MM.1S (cell line): ENCODE measurements around the gene GTF2H4.

Experiments used
- CTCF ChIP-seq: fragments of 300-600 bp; sonication (generic); IDR thresholded peaks from 2 replicates; pipeline ENCODE4 v1.5.1; 2016; ENCODE audit warnings: antibody characterized with exemption, low read length, mixed read lengths
- EZH2 ChIP-seq: fragments of 300-600 bp; sonication (generic); optimal IDR thresholded peaks from 2 replicates; pipeline ENCODE3; 2017; ENCODE audit warnings: low read depth, mild to moderate bottlenecking, antibody characterized with exemption, low read length, mixed read lengths
- EZH2phosphoT487 ChIP-seq: fragments of 300-600 bp; sonication (generic); IDR thresholded peaks from 2 replicates; pipeline ENCODE4 v1.6.1; 2018; ENCODE audit warnings: antibody characterized with exemption, low read length

DNA sequence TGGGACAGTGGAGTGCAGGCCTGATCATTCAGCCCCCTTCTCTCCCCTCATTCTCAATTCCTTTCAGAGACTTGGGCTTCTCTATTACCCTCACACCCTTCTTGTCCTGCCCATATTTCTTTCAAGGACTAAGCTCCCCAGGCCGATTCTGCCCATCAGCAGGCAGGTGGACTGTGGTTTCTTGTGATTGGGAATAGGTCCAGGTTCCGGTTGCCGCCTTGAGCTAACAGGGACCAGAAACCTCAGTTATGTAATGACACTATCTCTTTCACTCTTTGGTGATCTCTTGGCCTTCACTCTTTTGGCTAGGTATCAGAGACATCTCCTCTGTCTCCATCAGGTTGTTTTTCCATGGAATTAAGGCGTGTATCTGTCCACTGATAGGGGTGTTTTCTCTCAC is 39.2 kb downstream of the GTF2H4 start:
- no peak for TF ChIP-seq EZH2
- TF ChIP-seq CTCF: no peak
- TF ChIP-seq EZH2phosphoT487: no peak
